DOHH2 (cell line): Measurements from ENCODE around the gene METTL2B.

Experiments
- CTCF ChIP-seq: fragments of 200-600 bp; sonication (generic); IDR thresholded peaks from one replicate; pipeline ENCODE4 v1.5.1; 2014; ENCODE audit warnings: antibody characterized with exemption, mild to moderate bottlenecking, low read depth, low read length; ENCODE audit not compliant: poor library complexity, severe bottlenecking
- EZH2phosphoT487 ChIP-seq: fragments of 200-600 bp; sonication (generic); IDR thresholded peaks from 2 replicates; pipeline ENCODE4 v1.6.1; 2017; ENCODE audit warnings: borderline replicate concordance, mild to moderate bottlenecking, antibody characterized with exemption, low read length, moderate library complexity, mixed read lengths

- no peak for TF ChIP-seq CTCF
- no peak for TF ChIP-seq EZH2phosphoT487
These were observed 26.1 kb upstream of the METTL2B start for GRCh38 chr7:128450409-128450808.
